PFSK-1 (cell line): ENCODE data around the gene GCM1.

Experiments used
- FOXP2 ChIP-seq: optimal IDR thresholded peaks from 2 replicates; pipeline ENCODE3; 2011; ENCODE audit warnings: borderline replicate concordance, control low read depth, inconsistent platforms; ENCODE audit not compliant: insufficient read depth; ENCODE audit errors: extremely low read length, extremely low read depth
- POLR2AphosphoS5 ChIP-seq: IDR thresholded peaks from 2 replicates; pipeline ENCODE4 v1.6.1; 2012; ENCODE audit warnings: low read depth, mild to moderate bottlenecking, control low read depth, low read length, moderate library complexity
- SIN3A ChIP-seq: IDR thresholded peaks from 2 replicates; pipeline ENCODE4 v1.6.1; 2012; ENCODE audit warnings: mild to moderate bottlenecking, low read length, moderate library complexity, borderline replicate concordance; ENCODE audit not compliant: insufficient read depth
- TAF1 ChIP-seq: IDR thresholded peaks from 2 replicates; pipeline ENCODE4 v1.6.1; 2012; ENCODE audit warnings: low read length, control low read depth, borderline replicate concordance; ENCODE audit not compliant: insufficient read depth
- TF ChIP-seq, protein P1 (sequence below), 2 experiments: IDR thresholded peaks; 2 replicates each; pipeline versions ENCODE4 v1.6.1 to v1.8.0; 2011 to 2012; ENCODE audit warnings: low read depth in 2 of 2, low read length in 2 of 2, control low read depth in 1 of 2, inconsistent platforms in 1 of 2, mild to moderate bottlenecking in 1 of 2, moderate library complexity in 1 of 2; ENCODE audit not compliant: insufficient read depth in 1 of 2

DNA sequence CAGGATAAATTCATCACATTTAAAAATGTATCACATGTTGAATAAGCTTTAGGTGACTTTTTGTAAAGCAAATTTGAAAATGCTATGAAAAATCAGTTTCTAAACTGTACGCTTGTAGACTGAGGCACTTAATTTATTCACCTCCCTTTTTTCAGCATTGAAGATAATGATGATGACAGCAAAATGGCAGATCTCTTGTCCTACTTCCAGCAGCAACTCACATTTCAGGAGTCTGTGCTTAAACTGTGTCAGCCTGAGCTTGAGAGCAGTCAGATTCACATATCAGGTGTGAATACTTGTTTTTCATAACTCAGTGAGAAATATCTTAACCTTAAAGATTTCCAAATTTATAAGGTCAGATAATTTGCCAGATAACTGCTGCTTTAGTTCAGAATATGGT lies 67.8 kb downstream of the GCM1 start:
- TF ChIP-seq, protein P1, sequence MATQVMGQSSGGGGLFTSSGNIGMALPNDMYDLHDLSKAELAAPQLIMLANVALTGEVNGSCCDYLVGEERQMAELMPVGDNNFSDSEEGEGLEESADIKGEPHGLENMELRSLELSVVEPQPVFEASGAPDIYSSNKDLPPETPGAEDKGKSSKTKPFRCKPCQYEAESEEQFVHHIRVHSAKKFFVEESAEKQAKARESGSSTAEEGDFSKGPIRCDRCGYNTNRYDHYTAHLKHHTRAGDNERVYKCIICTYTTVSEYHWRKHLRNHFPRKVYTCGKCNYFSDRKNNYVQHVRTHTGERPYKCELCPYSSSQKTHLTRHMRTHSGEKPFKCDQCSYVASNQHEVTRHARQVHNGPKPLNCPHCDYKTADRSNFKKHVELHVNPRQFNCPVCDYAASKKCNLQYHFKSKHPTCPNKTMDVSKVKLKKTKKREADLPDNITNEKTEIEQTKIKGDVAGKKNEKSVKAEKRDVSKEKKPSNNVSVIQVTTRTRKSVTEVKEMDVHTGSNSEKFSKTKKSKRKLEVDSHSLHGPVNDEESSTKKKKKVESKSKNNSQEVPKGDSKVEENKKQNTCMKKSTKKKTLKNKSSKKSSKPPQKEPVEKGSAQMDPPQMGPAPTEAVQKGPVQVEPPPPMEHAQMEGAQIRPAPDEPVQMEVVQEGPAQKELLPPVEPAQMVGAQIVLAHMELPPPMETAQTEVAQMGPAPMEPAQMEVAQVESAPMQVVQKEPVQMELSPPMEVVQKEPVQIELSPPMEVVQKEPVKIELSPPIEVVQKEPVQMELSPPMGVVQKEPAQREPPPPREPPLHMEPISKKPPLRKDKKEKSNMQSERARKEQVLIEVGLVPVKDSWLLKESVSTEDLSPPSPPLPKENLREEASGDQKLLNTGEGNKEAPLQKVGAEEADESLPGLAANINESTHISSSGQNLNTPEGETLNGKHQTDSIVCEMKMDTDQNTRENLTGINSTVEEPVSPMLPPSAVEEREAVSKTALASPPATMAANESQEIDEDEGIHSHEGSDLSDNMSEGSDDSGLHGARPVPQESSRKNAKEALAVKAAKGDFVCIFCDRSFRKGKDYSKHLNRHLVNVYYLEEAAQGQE (IDR thresholded peaks at IDR 0.05; ENCODE audit: insufficient read depth in 1 of 2, low read depth in 2 of 2, low read length in 2 of 2): no peak
- TF ChIP-seq POLR2AphosphoS5: no peak
- no peak for TF ChIP-seq SIN3A
- TF ChIP-seq FOXP2: no peak
- TF ChIP-seq TAF1: no peak
